HEK293 (cell line): ENCODE measurements around the gene LBHD2.
A peak's percentile ranks its signal among the peaks of the same experiment; 100 is the strongest.

Source experiments
- CTCF ChIA-PET: fragments of 350-600 bp; formaldehyde crosslinking; extraction: SDS; loops from one replicate; lab custom pipeline; 2021; ENCODE audit warnings: antibody characterized with exemption; lab: Yijun Ruan, JAX
- POLR2A ChIA-PET: fragments of 300-600 bp; formaldehyde crosslinking; extraction: SDS; loops from one replicate; lab custom pipeline; 2020; ENCODE audit warnings: antibody characterized with exemption, inconsistent platforms; lab: Yijun Ruan, JAX
- H3K27ac ChIP-seq: fragments of 200-500 bp; sonication (Bioruptor generic); 2 replicates; pipeline ENCODE4 v1.5.1; 2014; ENCODE audit warnings: low read depth, low read length, control low read depth, inconsistent platforms; ENCODE audit errors: extremely low read depth
- H3K36me3 ChIP-seq, 2 experiments: fragments of 200-500 bp in 1 of 2; sonication (Bioruptor generic) in 1 of 2; 1 replicate in 1 of 2; 2 replicates in 1 of 2; pipeline ENCODE4 v1.5.1; 2014 to 2017; ENCODE audit warnings: inconsistent platforms in 2 of 2, low read length in 2 of 2; ENCODE audit not compliant: control insufficient read depth in 2 of 2, insufficient read depth in 1 of 2
- H3K4me1 ChIP-seq: fragments of 200-500 bp; sonication (Bioruptor generic); 2 replicates; pipeline ENCODE4 v1.5.1; 2014; ENCODE audit warnings: mild to moderate bottlenecking, low read length, inconsistent platforms; ENCODE audit not compliant: control insufficient read depth, insufficient read depth
- H3K4me3 ChIP-seq: 2 replicates; pipeline ENCODE4 v1.5.1; 2011; ENCODE audit warnings: low read depth, mild to moderate bottlenecking, control low read depth, low read length, moderate library complexity
- H3K9me3 ChIP-seq: fragments of 200-500 bp; sonication (Bioruptor generic); 2 replicates; pipeline ENCODE4 v1.5.1; 2014; ENCODE audit warnings: low read depth, low read length, inconsistent platforms; ENCODE audit not compliant: control insufficient read depth, insufficient read depth
- BCL11B ChIP-seq: fragments of 450-650 bp; formaldehyde crosslinking; IDR thresholded peaks from 2 replicates; pipeline ENCODE4 v1.5.1; 2016; ENCODE audit warnings: low read depth, missing biosample characterization, missing genetic modification characterization
- CTCF ChIP-seq: fragments of 450-650 bp; formaldehyde crosslinking; IDR thresholded peaks from 2 replicates; pipeline ENCODE4 v1.5.1; 2016; ENCODE audit warnings: missing biosample characterization, missing genetic modification characterization
- GLIS1 ChIP-seq: fragments of 450-650 bp; formaldehyde crosslinking; IDR thresholded peaks from 2 replicates; pipeline ENCODE4 v1.5.1; 2016; ENCODE audit warnings: missing biosample characterization, missing genetic modification characterization
- GLIS2 ChIP-seq: fragments of 450-650 bp; formaldehyde crosslinking; IDR thresholded peaks from 2 replicates; pipeline ENCODE4 v1.5.1; 2016; ENCODE audit warnings: missing biosample characterization, missing genetic modification characterization
- PATZ1 ChIP-seq: fragments of 450-650 bp; formaldehyde crosslinking; IDR thresholded peaks from 2 replicates; pipeline ENCODE4 v1.5.1; 2016; ENCODE audit warnings: missing biosample characterization, missing genetic modification characterization
- SP3 ChIP-seq: fragments of 450-650 bp; formaldehyde crosslinking; IDR thresholded peaks from 2 replicates; pipeline ENCODE4 v1.5.1; 2016; ENCODE audit warnings: missing biosample characterization, missing genetic modification characterization
- TRIM28 ChIP-seq: IDR thresholded peaks from 2 replicates; pipeline ENCODE4 v1.6.1; 2011; ENCODE audit warnings: low read length, control low read depth, borderline replicate concordance
- ZBTB11 ChIP-seq: fragments of 450-650 bp; formaldehyde crosslinking; conservative IDR thresholded peaks from 2 replicates; pipeline ENCODE4 v1.5.1; 2016; ENCODE audit warnings: low read depth, missing biosample characterization, missing genetic modification characterization
- ZBTB20 ChIP-seq: fragments of 450-650 bp; formaldehyde crosslinking; IDR thresholded peaks from 2 replicates; pipeline ENCODE4 v1.5.1; 2016; ENCODE audit warnings: missing biosample characterization, missing genetic modification characterization
- ZBTB21 ChIP-seq: fragments of 450-650 bp; formaldehyde crosslinking; IDR thresholded peaks from 2 replicates; pipeline ENCODE4 v1.5.1; 2017; ENCODE audit warnings: missing biosample characterization, missing genetic modification characterization
- ZBTB26 ChIP-seq: fragments of 450-650 bp; formaldehyde crosslinking; optimal IDR thresholded peaks from 2 replicates; pipeline ENCODE3; 2016; ENCODE audit warnings: missing biosample characterization, mild to moderate bottlenecking, missing genetic modification characterization
- ZBTB8A ChIP-seq: fragments of 450-650 bp; formaldehyde crosslinking; IDR thresholded peaks from 2 replicates; pipeline ENCODE4 v1.5.1; 2016; ENCODE audit warnings: missing biosample characterization, missing genetic modification characterization
- ZFHX2 ChIP-seq: fragments of 450-650 bp; formaldehyde crosslinking; conservative IDR thresholded peaks from 2 replicates; pipeline ENCODE4 v1.5.1; 2016; ENCODE audit warnings: missing biosample characterization, missing genetic modification characterization
- ZIC2 ChIP-seq: fragments of 450-650 bp; formaldehyde crosslinking; IDR thresholded peaks from 2 replicates; pipeline ENCODE4 v1.5.1; 2016; ENCODE audit warnings: missing biosample characterization, missing genetic modification characterization
- ZNF138 ChIP-seq: fragments of 450-650 bp; formaldehyde crosslinking; IDR thresholded peaks from 2 replicates; pipeline ENCODE4 v1.5.1; 2016; ENCODE audit warnings: missing biosample characterization, missing genetic modification characterization, borderline replicate concordance
- ZNF146 ChIP-seq: fragments of 450-650 bp; formaldehyde crosslinking; IDR thresholded peaks from 2 replicates; pipeline ENCODE4 v1.5.1; 2016; ENCODE audit warnings: missing biosample characterization, missing genetic modification characterization
- ZNF19 ChIP-seq: fragments of 450-650 bp; formaldehyde crosslinking; IDR thresholded peaks from 2 replicates; pipeline ENCODE4; 2016; ENCODE audit warnings: missing biosample characterization, missing genetic modification characterization, low read depth
- ZNF24 ChIP-seq: fragments of 450-650 bp; formaldehyde crosslinking; IDR thresholded peaks from 2 replicates; pipeline ENCODE4 v1.5.1; 2016; ENCODE audit warnings: missing biosample characterization, missing genetic modification characterization
- ZNF335 ChIP-seq: fragments of 450-650 bp; formaldehyde crosslinking; conservative IDR thresholded peaks from 2 replicates; pipeline ENCODE4 v1.5.1; 2016; ENCODE audit warnings: missing biosample characterization, missing genetic modification characterization
- ZNF692 ChIP-seq: fragments of 450-650 bp; formaldehyde crosslinking; IDR thresholded peaks from 2 replicates; pipeline ENCODE4 v1.5.1; 2016; ENCODE audit warnings: missing biosample characterization, missing genetic modification characterization
- ZNF701 ChIP-seq: fragments of 450-650 bp; formaldehyde crosslinking; IDR thresholded peaks from 2 replicates; pipeline ENCODE4 v1.5.1; 2016; ENCODE audit warnings: missing biosample characterization, missing genetic modification characterization
- ZNF777 ChIP-seq: fragments of 450-650 bp; formaldehyde crosslinking; IDR thresholded peaks from 2 replicates; pipeline ENCODE4 v1.5.1; 2017; ENCODE audit warnings: missing biosample characterization, missing genetic modification characterization, borderline replicate concordance
- TF ChIP-seq, protein P1 (sequence below): fragments of 450-650 bp; formaldehyde crosslinking; IDR thresholded peaks from 2 replicates; pipeline ENCODE4 v1.5.1; 2016; ENCODE audit warnings: missing biosample characterization, missing genetic modification characterization, borderline replicate concordance

The LBHD2 gene

GRCh38 chr14:103090481-103091020, 6.5 kb downstream of the LBHD2 start (continued):
- TF ChIP-seq ZBTB11 (tag by site-specific recombination): no peak
- TF ChIP-seq ZNF19 (tag by site-specific recombination): no peak
- TF ChIP-seq, protein P1, sequence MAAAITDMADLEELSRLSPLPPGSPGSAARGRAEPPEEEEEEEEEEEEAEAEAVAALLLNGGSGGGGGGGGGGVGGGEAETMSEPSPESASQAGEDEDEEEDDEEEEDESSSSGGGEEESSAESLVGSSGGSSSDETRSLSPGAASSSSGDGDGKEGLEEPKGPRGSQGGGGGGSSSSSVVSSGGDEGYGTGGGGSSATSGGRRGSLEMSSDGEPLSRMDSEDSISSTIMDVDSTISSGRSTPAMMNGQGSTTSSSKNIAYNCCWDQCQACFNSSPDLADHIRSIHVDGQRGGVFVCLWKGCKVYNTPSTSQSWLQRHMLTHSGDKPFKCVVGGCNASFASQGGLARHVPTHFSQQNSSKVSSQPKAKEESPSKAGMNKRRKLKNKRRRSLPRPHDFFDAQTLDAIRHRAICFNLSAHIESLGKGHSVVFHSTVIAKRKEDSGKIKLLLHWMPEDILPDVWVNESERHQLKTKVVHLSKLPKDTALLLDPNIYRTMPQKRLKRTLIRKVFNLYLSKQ (tag by site-specific recombination): no peak
- TF ChIP-seq ZBTB21: no peak
- no peak for TF ChIP-seq ZNF701
- TF ChIP-seq TRIM28: no peak
- TF ChIP-seq, all 188 proteins: peak for 0

GRCh38 chr14:103091041-103091882, 7.3 kb downstream of the LBHD2 start:
- ChIA-PET POLR2A (no interaction called here), CTCF (interaction anchor here (0.5 to 2.1 kb wide), 6 partner anchors 8 to 405 kb away, joined by 3 to 7 read pairs (median 4); partner anchors contain the start of gene LBHD2)
- Histone ChIP-seq H3K27ac (peak overlapping the region; percentile 53; the same call in 1 of the 2 replicates), H3K4me3 (peak overlapping the region; percentile 16), H3K4me1 (no peaks in the 10 kb centered on the region; the same call in 1 of the 2 replicates), H3K36me3 (no peaks in the 10 kb centered on the region), H3K9me3 (no peaks in the 10 kb centered on the region)
- TF ChIP-seq ZNF692 (tag by site-specific recombination): peak; percentile 73; the same call in 1 of the 2 replicates
- TF ChIP-seq SP3 (tag by site-specific recombination): peak; percentile 31
- peak; percentile 50 for TF ChIP-seq GLIS2 (tag by site-specific recombination)
- TF ChIP-seq BCL11B: 0 out of 2 replicates have a peak, but pooled peaks have one; percentile 16
- peak; percentile 62; the same call in 1 of the 2 replicates for TF ChIP-seq CTCF (tag by site-specific recombination)
- TF ChIP-seq ZBTB8A (tag by site-specific recombination): peak; percentile 45; the same call in 1 of the 2 replicates
- peak; percentile 58 for TF ChIP-seq GLIS1 (tag by site-specific recombination)
- peak; percentile 34 for TF ChIP-seq ZBTB26 (tag by site-specific recombination)
- 0 out of 2 replicates have a peak, but pooled peaks have one; percentile 31 for TF ChIP-seq ZNF777 (tag by site-specific recombination)
- TF ChIP-seq ZNF146: no peak
- peak; percentile 36; the same call in 1 of the 2 replicates for TF ChIP-seq ZBTB20 (tag by site-specific recombination)
- TF ChIP-seq ZNF24 (tag by site-specific recombination): 0 out of 2 replicates have a peak, but pooled peaks have one; percentile 18
- peak; percentile 63 for TF ChIP-seq ZNF335 (tag by site-specific recombination)
- peak; percentile 93 for TF ChIP-seq ZFHX2
- TF ChIP-seq PATZ1 (tag by site-specific recombination): peak; percentile 9
- no peak for TF ChIP-seq ZNF138 (tag by site-specific recombination)
- TF ChIP-seq ZIC2 (tag by site-specific recombination): peak; percentile 53; the same call in 1 of the 2 replicates
